Heart left ventricle (tissue), 16 donors: ENCODE measurements around the gene PREB. TPM values are rescaled to one million over a fixed set of nuclear protein-coding genes. Genes with fewer than 3 reads are reported as not detected.

Source experiments
- ATAC-seq, 4 donors: fragments of 200-7000 bp; cut with Tn5 transposase; one replicate each; pipeline ENCODE4 v1.9.1; 2020 to 2022; ENCODE audit warnings: moderate library complexity in 4 of 4, mild to moderate bottlenecking in 3 of 4, moderate number of reproducible peaks in 1 of 4
- DNase-seq, 5 donors: peaks; one replicate each; pipeline ENCODE4 v3.0.0-alpha.2; 2020
- H3K27ac ChIP-seq, 12 donors: fragments of 200-600 bp; sonication (generic) in 4 of 12; one replicate each; pipeline versions ENCODE4 v1.5.0 to v1.8.0; 2016 to 2022; ENCODE audit warnings: mild to moderate bottlenecking in 2 of 12
- H3K27me3 ChIP-seq, 9 donors: fragments of 200-600 bp; sonication (generic) in 2 of 9; one replicate each; pipeline versions ENCODE4 v1.5.1 to v1.8.0; 2016 to 2022; ENCODE audit warnings: mild to moderate bottlenecking in 3 of 9
- H3K36me3 ChIP-seq, 9 donors: fragments of 200-600 bp; sonication (generic) in 2 of 9; one replicate each; pipeline versions ENCODE4 v1.5.0 to v1.8.0; 2018 to 2022; ENCODE audit warnings: mild to moderate bottlenecking in 2 of 9
- H3K4me1 ChIP-seq, 12 donors: fragments of 200-600 bp; sonication (generic) in 4 of 12; one replicate each; pipeline versions ENCODE4 v1.5.0 to v1.8.0; 2016 to 2022; ENCODE audit warnings: mild to moderate bottlenecking in 3 of 12
- H3K4me3 ChIP-seq, 12 donors: fragments of 200-600 bp; sonication (generic) in 4 of 12; one replicate each; pipeline versions ENCODE4 v1.5.0 to v1.8.0; 2017 to 2022; ENCODE audit warnings: mild to moderate bottlenecking in 9 of 12, moderate library complexity in 4 of 12
- H3K9me3 ChIP-seq, 12 donors: fragments of 200-600 bp; sonication (generic) in 4 of 12; one replicate each; pipeline versions ENCODE4 v1.5.0 to v1.8.0; 2016 to 2022; ENCODE audit warnings: mild to moderate bottlenecking in 1 of 12
- POLR2A ChIP-seq, 2 donors: fragments of 450-650 bp; IDR thresholded peaks; one replicate each; pipeline ENCODE4 v1.6.1; 2017; ENCODE audit warnings: antibody characterized with exemption in 2 of 2, mild to moderate bottlenecking in 2 of 2, moderate library complexity in 2 of 2
- WGBS, 4 donors: extraction: QIAGEN DNeasy Blood & Tissue Kit in 2 of 4; methylation state at CpG; one replicate each; pipeline versions ENCODE4 v1.1.5 to v1.1.7; 2013 to 2018; 5-methylcytosine and 5-hydroxymethylcytosine counted together
- intact Hi-C, 10 donors: fragments of 100-400 bp; cut with DNase I; formaldehyde crosslinking; loops; one replicate each; pipeline versions ENCODE4 v1.11.1 to v1.14.2; 2022
- polyA plus RNA-seq, 2 donors: library from polyadenylated mRNA; stranded (reverse); fragments of 200-250 nt; gene quantifications; one replicate each; pipeline ENCODE4 v1.2.3, GENCODE V29; 2013
- total RNA-seq, 9 donors: library from RNA; depleted of rRNA in 2 of 9; stranded (reverse); fragments of >200 nt in 2 of 9; fragmentation: NEBNext Ultra II Directional in 3 of 9; extraction: Animal tissue kit (Norgen Biotek cat#: 25700) in 3 of 9; gene quantifications; one replicate each; pipeline versions ENCODE4 v1.1.0 to v1.2.4, GENCODE V29; 2016 to 2023
- TF ChIP-seq, protein P1 (sequence below), 12 donors: fragments of 200-600 bp; sonication (generic) in 4 of 12; IDR thresholded peaks; one replicate each; pipeline versions ENCODE4 v1.5.0 to v1.8.0; 2018 to 2022; ENCODE audit warnings: antibody characterized with exemption in 12 of 12, mild to moderate bottlenecking in 5 of 12
- donor health status: ischemic (EF 13 %, LVEDD 7.1; RV severe dilation, severe dysfunction).
- donor health status: healthy with polysubstance abuse.
- donor health status: DM: no; HTN: yes; CAD: no.
- donor health status: DM: no; HTN: no; CAD: no.
- donor health status: ischemic (EF 25% LVEDD 6.9; RV normal size, moderate dysfunction).
- donor health status: ischemic (EF 25% LVEDD 5.7; RV mildly dilated, moderate dysfunction).
- donor health status: healthy.
- donor health status: DM: yes; HTN: yes; CAD: no.
- donor health status: ischemic (EF 35%, LVEDD 5.7; RV mildly dilated, moderate dysfunction).
- donor health status: nonischemic (EF 11% LVEDD 7.7; RV severe dilation, severe dysfunction).
- donor health status: DM: yes; HTN: yes; CAD: no.
- donor health status: PGD.
- donor health status: ischemic (EF 29% LVEDD 5.4; RV normal size, mild dysfunction).
- donor health status: nonischemic (EF 23%, LVEDD 6.1; RV moderate dilation, normal function).

The PREB gene
- total and polyA plus RNA-seq, 11 donors = 41.1 to 99.4 (median 49.3) TPM

DNA sequence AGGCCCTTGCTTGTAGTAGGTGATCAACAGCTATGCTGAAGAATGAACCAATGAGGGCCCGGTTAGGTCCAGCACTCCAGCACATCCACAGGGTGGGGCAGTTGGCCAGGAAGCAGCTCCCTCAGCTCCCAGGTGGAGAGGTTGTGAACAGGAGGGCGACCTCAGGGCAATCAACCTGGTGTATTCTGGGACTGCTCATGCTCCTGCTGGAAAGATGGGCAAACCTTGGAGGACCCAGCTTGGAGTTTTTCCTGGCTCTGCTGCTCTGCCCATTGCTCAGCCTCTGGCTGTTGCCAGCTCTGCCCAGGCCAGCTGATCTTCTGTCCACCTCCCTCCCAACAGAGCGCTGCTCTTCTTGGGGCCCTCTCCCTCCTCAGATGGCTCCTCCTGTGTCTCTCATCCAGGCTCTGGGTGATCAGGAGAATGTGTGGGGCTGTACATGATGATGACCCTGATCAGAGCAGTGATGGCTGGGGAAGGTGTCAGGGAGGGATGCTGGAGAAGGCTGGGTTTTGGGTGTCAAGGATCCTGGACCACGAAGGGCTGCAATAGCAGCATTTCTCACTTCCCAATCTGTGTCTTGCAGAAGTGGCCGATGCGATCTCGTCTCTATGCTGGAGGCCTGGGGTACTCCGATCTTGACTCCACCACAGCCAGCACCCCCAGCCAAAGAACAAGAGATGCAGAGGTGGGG lies 17.8 kb upstream of the PREB start:
- TF ChIP-seq, protein P1, sequence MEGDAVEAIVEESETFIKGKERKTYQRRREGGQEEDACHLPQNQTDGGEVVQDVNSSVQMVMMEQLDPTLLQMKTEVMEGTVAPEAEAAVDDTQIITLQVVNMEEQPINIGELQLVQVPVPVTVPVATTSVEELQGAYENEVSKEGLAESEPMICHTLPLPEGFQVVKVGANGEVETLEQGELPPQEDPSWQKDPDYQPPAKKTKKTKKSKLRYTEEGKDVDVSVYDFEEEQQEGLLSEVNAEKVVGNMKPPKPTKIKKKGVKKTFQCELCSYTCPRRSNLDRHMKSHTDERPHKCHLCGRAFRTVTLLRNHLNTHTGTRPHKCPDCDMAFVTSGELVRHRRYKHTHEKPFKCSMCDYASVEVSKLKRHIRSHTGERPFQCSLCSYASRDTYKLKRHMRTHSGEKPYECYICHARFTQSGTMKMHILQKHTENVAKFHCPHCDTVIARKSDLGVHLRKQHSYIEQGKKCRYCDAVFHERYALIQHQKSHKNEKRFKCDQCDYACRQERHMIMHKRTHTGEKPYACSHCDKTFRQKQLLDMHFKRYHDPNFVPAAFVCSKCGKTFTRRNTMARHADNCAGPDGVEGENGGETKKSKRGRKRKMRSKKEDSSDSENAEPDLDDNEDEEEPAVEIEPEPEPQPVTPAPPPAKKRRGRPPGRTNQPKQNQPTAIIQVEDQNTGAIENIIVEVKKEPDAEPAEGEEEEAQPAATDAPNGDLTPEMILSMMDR (IDR thresholded peaks at IDR 0.05) = no peak
- no peak for TF ChIP-seq POLR2A (IDR thresholded peaks at IDR 0.05)
- 81 to 89% (median 84%) methylated on average over 8 of the region's 8 CpGs for WGBS, 4 donors
- Histone ChIP-seq H3K9me3 (no peaks in the 10 kb centered on the region), H3K27ac (no peak overlapping the region), H3K4me1 (no peaks in the 10 kb centered on the region), H3K36me3 (no peaks in the 10 kb centered on the region), H3K27me3 (no peaks in the 10 kb centered on the region), H3K4me3 (no peak overlapping the region)
- ATAC-seq = no peak
- DNase-seq = no peak
- intact Hi-C loops = no loop called here

DNA sequence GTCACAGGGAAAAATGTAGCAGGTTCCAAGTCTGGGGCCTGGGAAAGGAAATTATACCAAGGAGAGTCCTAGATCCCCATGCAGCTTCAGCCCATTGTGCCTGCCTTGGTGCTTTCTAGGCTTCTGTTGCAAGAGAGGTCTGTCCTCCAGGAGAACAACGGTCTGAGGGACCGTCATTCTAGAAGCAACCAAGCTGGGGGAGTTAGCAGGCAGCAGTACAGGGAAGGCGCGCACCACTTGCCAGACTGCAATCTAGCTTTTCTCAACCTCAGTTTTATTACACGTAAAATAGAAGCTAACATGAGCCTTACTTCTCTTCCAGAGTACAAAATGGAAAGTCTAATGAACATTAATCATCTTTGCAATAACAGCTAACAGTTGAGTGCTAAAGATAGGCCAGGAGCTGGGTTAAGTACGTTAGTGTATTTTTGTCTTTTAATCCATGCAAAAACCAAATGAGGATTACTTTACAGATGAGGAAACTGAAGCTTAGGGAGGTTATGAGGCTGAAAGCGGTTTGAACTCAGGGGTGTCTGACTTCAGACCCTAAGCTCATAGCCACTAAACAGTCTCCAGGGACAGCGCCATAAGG lies 16.3 kb upstream of the PREB start:
- no peaks in the 10 kb centered on the region for H3K4me1 ChIP-seq
- 78 to 89% (median 83%) methylated on average over 8 of the region's 8 CpGs for WGBS, 4 donors
- no peak for ATAC-seq

DNA sequence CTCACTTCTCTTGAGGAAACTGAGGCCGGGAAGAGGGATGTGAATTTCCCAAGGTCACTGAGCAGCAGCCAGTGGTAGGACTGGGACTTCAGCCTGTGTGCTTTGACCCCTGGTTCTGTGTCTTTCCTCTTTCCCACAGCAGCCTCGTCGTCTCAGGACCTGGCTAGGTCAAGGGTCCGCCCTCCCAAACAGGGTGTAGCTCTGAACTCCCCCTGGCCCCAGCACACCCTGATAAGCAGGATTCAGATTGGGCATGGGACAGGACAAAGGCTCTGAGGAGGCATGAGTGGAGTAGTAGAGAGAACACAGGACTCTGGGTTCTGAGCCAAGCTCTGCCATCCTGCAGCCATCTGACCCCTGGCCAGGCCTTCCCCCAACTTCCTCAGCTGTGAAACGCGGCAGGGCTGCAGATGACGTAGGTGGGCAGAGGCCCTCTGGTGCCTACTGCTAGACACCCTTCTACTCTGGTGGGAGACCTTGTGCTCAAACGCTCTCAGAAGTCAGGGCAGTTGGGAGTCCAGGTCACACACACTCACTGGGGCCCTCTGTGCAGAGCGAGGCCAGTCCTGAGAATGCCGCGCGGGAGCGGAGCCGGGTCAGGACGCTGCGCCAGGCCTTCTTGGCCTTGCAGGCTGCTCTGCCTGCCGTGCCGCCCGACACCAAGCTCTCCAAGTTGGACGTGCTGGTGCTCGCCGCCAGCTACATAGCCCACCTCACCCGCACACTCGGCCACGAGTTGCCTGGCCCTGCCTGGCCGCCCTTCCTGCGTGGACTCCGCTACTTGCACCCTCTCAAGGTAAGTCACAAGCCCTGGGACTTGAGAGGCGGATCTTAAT lies 15.4 kb upstream of the PREB start:
- H3K36me3 ChIP-seq = no peaks in the 10 kb centered on the region
- DNase-seq (no peak), ATAC-seq (peak in 1 of 4 donors; percentile 43)
- no peak for TF ChIP-seq POLR2A (IDR thresholded peaks at IDR 0.05)
- TF ChIP-seq, protein P1 (IDR thresholded peaks at IDR 0.05) = no peak
- 85 to 88% (median 86%) methylated on average over 29 of the region's 29 CpGs for WGBS, 4 donors
- H3K4me3 ChIP-seq = no peak overlapping the region
- H3K27me3 ChIP-seq = no peaks in the 10 kb centered on the region
- intact Hi-C loops = no loop called here
- H3K27ac ChIP-seq = no peak overlapping the region
- H3K9me3 ChIP-seq = no peaks in the 10 kb centered on the region
- no peaks in the 10 kb centered on the region for H3K4me1 ChIP-seq

More for the DNA sequence above, 16.3 kb upstream of the PREB start:
- intact Hi-C loops = no loop called here
- Histone ChIP-seq H3K9me3 (no peaks in the 10 kb centered on the region), H3K4me3 (no peak overlapping the region), H3K27me3 (no peaks in the 10 kb centered on the region), H3K27ac (no peak overlapping the region), H3K36me3 (no peaks in the 10 kb centered on the region)
- TF ChIP-seq, protein P1 (IDR thresholded peaks at IDR 0.05) = no peak
- TF ChIP-seq POLR2A (IDR thresholded peaks at IDR 0.05) = no peak
- DNase-seq = no peak

DNA sequence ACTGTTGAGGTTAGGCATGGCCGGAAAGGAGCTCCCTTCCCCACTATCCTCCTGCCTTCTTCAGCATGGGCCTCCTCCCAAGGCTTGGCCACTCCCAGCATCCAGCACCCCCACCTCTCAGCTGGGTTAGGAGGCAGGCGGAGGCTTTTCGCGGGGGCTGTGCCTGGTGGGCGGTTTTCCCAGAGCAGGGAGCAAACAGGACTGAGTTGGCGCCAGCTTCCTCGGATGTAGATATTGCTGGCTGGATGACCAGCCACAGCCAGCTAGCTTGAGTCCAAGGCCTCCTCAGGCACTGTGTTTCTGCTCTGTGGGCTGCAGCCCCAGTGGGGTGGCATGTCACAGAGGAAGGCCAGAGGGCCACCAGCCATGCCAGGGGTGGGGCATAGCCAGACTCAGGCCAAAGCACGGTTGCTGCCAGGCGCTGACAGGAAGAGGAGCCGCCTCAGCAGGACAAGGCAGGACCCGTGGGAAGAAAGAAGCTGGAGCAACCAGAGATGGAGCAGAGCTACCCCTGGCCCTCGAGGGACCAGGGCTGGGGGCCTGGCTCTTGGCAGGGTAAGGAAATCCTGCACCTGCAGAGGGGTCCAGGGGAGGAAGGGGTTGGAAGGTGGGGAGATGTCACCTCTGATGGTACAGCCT lies 14.5 kb upstream of the PREB start, which contains the start of gene TCF23:
TCF23 (plus strand) TSS at position 204 of the 639 bp plus-strand sequence; CDS start at position 334, 130 bp downstream.
- no peak for DNase-seq
- Histone ChIP-seq H3K4me1 (no peaks in the 10 kb centered on the region), H3K36me3 (no peaks in the 10 kb centered on the region), H3K27me3 (no peaks in the 10 kb centered on the region), H3K27ac (no peak within 1 kb of the TSS), H3K4me3 (no peak within 1 kb of the TSS), H3K9me3 (no peaks in the 10 kb centered on the region)
- no peak for ATAC-seq
- TF ChIP-seq POLR2A (IDR thresholded peaks at IDR 0.05) = no peak
- TF ChIP-seq, protein P1 (IDR thresholded peaks at IDR 0.05) = no peak
- WGBS, 4 donors = 52 to 58% (median 56%) methylated on average over 12 of the region's 12 CpGs
- intact Hi-C loops = no loop called here
